ENCODE results near the gene UBE2L6.
A peak's percentile ranks its signal among the peaks of the same experiment; 100 is the strongest.

UBE2L6 gene

GRCh38 chr11:57605028-57605420, 37.6 kb upstream of the UBE2L6 start:
- H3K36me3 ChIP-seq, result no peaks in the 10 kb centered on the region
- H3K9me3 ChIP-seq (ENCODE audit: severe bottlenecking), result no peaks in the 10 kb centered on the region
- no peak for TF ChIP-seq CTCF (IDR thresholded peaks at IDR 0.05; ENCODE audit: low read depth, low read length)
- no peak overlapping the region for H3K27ac ChIP-seq
- peaks cover 71% of the 10 kb centered on the region for H3K27me3 ChIP-seq (ENCODE audit: insufficient read depth, low read depth, severe bottlenecking)
- no peak overlapping the region for H3K4me3 ChIP-seq (ENCODE audit: low read depth, low read length)
- no peak for DNase-seq

- Histone ChIP-seq H3K36me3 (no peaks in the 10 kb centered on the region), H3K4me3 (ENCODE audit: low read depth, low read length) (no peak overlapping the region), H3K27me3 (ENCODE audit: insufficient read depth, low read depth, severe bottlenecking) (peaks cover 71% of the 10 kb centered on the region), H3K27ac (no peak overlapping the region), H3K9me3 (ENCODE audit: severe bottlenecking) (no peaks in the 10 kb centered on the region)
- no peak for DNase-seq
- no peak for TF ChIP-seq CTCF (IDR thresholded peaks at IDR 0.05; ENCODE audit: low read depth, low read length)
Measured at GRCh38 chr11:57604296-57605027, 37.0 kb upstream of the UBE2L6 start.

- no peak overlapping the region for H3K27ac ChIP-seq
- H3K36me3 ChIP-seq, result no peaks in the 10 kb centered on the region
- TF ChIP-seq CTCF (IDR thresholded peaks at IDR 0.05; ENCODE audit: low read depth, low read length), result no peak
- no peak overlapping the region for H3K4me3 ChIP-seq (ENCODE audit: low read depth, low read length)
- H3K27me3 ChIP-seq (ENCODE audit: insufficient read depth, low read depth, severe bottlenecking), result peaks cover 72% of the 10 kb centered on the region
- peak; percentile 14 for DNase-seq
- H3K9me3 ChIP-seq (ENCODE audit: severe bottlenecking), result no peaks in the 10 kb centered on the region
Measured at GRCh38 chr11:57601297-57601696, 33.8 kb upstream of the UBE2L6 start.

- Histone ChIP-seq H3K9me3 (ENCODE audit: severe bottlenecking) (no peaks in the 10 kb centered on the region), H3K36me3 (no peaks in the 10 kb centered on the region), H3K27ac (no peak overlapping the region), H3K27me3 (ENCODE audit: insufficient read depth, low read depth, severe bottlenecking) (peaks cover 75% of the 10 kb centered on the region), H3K4me3 (ENCODE audit: low read depth, low read length) (no peak overlapping the region)
- TF ChIP-seq CTCF (IDR thresholded peaks at IDR 0.05; ENCODE audit: low read depth, low read length), result no peak
- no peak for DNase-seq
Measured at GRCh38 chr11:57599381-57599780, 31.9 kb upstream of the UBE2L6 start.

GRCh38 chr11:57598831-57599155, 31.3 kb upstream of the UBE2L6 start:
- no peak overlapping the region for H3K4me3 ChIP-seq (ENCODE audit: low read depth, low read length)
- TF ChIP-seq CTCF (IDR thresholded peaks at IDR 0.05; ENCODE audit: low read depth, low read length), result no peak

More at GRCh38 chr11:57598831-57599155, 31.3 kb upstream of the UBE2L6 start:
- no peak overlapping the region for H3K27ac ChIP-seq
- H3K27me3 ChIP-seq (ENCODE audit: insufficient read depth, low read depth, severe bottlenecking), result peaks cover 77% of the 10 kb centered on the region
- no peaks in the 10 kb centered on the region for H3K36me3 ChIP-seq
- H3K9me3 ChIP-seq (ENCODE audit: severe bottlenecking), result no peaks in the 10 kb centered on the region
- no peak for DNase-seq

All from WERI-Rb-1 (cell line).